ENCODE results near the gene ASAP2.

The ASAP2 gene

DNA sequence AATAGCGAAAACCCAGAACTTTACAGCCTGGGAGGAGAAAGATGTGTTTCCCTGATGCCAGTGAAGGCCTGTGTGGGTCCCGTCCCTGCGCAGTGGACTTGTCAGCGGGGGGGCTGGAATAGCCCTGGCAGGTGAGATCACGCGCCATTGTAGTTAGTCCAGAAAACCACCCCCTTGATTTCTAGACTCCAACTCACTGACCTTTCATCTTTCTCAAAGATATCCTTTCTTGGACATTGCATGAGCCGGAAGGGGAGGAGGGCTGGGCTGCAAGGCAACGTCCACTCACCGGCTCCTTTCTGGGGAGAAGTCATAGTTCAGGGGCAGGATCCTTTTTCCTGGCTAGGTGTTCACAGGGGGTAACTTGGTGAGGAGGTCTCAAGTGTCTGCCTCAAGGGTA is 22.3 kb upstream of the ASAP2 start:
- no peak for DNase-seq (ENCODE audit: low read depth)

GRCh38 chr2:9187620-9188214 is 18.9 kb upstream of the ASAP2 start:
- no peak for DNase-seq (ENCODE audit: low read depth)

GRCh38 chr2:9188823-9189222 is 17.8 kb upstream of the ASAP2 start:
- DNase-seq (ENCODE audit: low read depth) = no peak

DNA sequence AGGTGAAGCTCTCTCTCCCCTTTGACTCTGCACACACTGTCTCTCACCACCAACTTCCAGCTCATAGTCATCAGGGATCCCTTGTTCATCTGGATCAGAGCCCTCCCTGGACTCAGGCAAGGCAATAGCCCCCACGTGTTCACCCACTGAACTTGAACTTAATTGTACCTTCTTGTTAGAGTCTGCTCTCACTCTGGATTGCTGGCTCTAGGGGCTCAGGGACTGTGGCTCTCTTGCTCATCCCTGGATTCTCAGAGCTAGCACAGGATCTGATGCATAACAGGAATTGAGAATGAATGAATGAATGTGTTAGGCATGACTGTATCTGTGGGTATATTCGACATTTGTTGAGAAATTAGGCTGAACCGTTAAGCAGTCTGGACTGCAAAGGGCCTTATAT is 16.7 kb upstream of the ASAP2 start:
- DNase-seq (ENCODE audit: low read depth) = no peak

DNA sequence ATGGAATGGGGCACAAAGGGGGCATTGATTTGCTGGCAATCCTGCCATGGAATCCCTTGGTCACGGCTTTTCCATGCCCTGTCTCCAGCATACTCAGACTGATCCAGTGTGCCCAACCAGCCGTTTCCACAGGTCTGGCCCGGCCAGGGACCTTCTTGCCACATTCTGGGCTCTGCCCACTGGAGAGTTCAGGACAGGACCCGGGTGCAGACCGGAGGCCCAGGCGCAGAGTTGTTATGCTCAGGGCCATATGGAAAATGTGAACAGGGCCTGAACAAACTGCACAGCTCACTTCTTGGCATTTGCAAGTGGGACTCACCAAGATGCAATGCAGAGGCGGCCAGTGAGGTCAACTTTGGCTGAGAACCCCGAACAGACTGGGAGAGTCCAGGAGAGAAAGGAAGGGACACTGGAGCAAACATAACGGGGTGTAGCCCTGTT is 15.6 kb upstream of the ASAP2 start:
- DNase-seq (ENCODE audit: low read depth) = no peak

- DNase-seq (ENCODE audit: low read depth) = no peak
These were observed 13.9 kb upstream of the ASAP2 start for GRCh38 chr2:9192712-9193111.

DNA sequence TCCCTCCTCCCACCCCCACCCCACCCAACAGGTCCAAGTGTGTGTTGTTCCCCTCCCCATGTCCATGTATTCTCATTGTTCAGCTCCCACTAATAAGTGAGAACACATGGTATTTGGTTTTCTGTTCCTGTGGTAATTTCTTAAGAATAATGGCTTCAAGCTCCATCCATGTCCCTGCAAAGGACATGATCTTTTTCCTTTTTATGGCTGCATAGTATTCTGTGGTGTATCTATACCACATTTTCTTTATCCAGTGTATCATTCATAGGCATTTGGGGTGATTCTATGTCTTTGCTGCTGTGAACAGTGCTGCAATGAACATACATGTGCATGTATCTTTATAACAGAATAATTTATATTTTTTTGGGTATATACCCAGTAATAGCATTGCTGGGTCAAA is 12.3 kb upstream of the ASAP2 start:
- no peak for DNase-seq (ENCODE audit: low read depth)

GRCh38 chr2:9196637-9197036 is 10.0 kb upstream of the ASAP2 start:
- no peak for DNase-seq (ENCODE audit: low read depth)

DNA sequence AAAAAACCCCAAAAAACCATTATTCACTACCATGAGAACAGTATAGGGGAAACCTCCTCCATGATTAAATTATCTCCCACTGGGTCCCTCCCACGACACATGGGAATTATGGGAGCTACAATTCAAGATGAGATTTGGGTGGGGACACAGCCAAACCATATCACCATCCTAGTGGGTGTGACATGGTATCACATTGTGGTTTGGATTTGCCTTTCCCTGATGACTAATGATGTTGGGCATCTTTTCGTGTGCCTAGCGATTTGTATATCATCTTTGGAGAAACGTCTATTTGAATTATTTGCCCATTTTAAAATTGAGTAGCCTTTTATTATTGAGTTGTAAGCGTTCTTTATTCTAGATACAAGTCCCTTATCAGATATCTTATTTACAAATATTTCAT is 8.7 kb upstream of the ASAP2 start:
- DNase-seq (ENCODE audit: low read depth) = no peak

- DNase-seq (ENCODE audit: low read depth) = no peak
These were observed 6.6 kb upstream of the ASAP2 start for GRCh38 chr2:9199716-9200632.

- no peak for DNase-seq (ENCODE audit: low read depth)
These were observed 6.0 kb upstream of the ASAP2 start for GRCh38 chr2:9200633-9201015.

DNA sequence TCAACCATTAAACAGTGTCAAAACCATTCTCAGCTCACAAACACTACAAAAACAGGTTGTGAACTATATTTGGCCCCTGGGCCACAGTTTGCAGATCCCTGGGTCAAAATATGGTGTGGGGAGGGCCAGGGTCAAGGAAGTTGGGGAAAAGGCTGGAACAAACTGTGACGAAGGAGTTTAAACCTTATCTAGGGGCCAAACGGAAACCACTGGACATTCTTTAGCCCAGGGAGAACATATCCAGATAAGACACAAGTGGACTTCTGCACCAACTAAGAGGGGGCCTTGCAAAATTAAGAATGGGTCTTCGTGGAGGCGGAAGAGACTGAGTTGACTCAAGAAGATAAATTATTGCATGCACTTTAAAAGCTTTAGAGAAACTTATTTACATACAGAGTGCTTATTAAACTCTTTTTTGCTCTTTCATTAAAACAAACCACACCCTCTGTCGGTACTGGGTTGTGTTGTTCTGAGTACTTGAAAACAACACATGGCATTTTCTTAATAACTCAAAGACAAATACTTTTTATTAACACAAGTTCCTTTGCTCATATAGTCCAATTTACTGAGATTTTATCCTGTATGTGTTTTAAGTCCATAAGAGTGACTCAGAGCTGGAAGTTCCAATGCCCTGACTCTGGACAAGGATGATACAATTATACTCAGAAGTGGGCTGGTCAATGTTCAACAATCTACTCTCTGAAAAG is 5.3 kb upstream of the ASAP2 start:
- DNase-seq (ENCODE audit: low read depth) = no peak

- no peak for DNase-seq (ENCODE audit: low read depth)
These were observed 3.6 kb upstream of the ASAP2 start for GRCh38 chr2:9203006-9203405.

- no peak for DNase-seq (ENCODE audit: low read depth)
These were observed 2.7 kb upstream of the ASAP2 start for GRCh38 chr2:9203876-9204275.

DNA sequence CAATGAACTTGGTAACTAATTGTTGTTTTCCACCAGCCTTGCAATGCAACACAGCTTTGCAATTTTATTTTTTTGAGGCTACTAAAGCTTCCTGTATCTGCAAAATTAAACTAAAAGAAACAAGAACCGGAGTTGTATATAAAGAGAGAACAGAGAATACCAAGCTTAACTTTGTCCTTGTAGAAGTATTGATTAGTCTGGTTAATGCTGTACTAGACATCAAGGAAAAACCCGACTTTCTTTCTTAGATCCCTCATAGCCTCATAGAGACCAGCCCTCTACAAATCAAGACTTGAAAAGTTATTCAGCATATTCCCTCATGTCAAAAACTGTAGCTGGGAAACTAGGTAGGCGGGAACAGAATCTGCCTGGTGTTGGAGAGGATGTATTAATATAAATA is 1.7 kb upstream of the ASAP2 start:
- DNase-seq (ENCODE audit: low read depth) = no peak

DNA sequence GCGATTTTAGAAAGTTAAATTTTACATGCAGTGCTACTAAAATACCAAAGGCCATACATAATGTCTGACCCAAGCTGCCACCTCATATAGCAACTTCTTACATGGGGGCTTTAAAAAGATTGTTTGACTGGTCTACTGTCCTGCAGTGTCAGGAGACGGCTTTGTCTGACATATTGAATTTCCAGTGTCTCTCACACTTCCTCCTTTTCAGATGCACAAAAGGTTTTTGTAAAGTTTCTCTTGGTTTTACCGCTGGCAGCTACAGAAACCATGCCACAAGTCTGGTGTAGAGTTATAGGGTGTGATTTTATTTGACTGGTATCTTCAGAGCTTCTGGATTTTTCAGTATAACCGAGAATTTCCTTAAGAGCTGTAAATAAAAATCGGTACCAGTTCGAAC is 1.1 kb upstream of the ASAP2 start:
- no peak for DNase-seq (ENCODE audit: low read depth)

GRCh38 chr2:9206991-9207640 is 504 bp downstream of the ASAP2 start:
- DNase-seq (ENCODE audit: low read depth) = no peak

GRCh38 chr2:9207641-9208311 is 1.2 kb downstream of the ASAP2 start:
- DNase-seq (ENCODE audit: low read depth) = no peak

DNA sequence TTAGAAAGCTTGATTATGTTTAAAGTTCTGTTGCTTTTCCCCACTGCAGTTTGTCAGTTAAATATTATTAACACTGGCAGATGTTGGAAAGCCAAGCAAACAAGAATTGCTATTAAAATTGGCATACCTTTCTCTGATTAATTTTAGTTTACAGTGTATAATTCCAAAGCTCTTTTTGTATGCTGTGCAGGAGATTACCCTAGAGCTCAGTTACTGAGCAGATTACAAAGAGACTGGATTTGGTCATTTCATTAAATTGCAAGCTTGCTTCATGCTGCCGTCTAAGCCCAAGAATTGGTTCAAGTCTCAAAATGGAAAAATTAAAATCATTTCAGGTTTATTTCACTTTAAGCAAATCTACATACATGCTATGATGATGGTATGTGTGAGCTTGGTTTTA is 2.3 kb downstream of the ASAP2 start:
- no peak for DNase-seq (ENCODE audit: low read depth)

GRCh38 chr2:9210030-9210429 is 3.4 kb downstream of the ASAP2 start:
- no peak for DNase-seq (ENCODE audit: low read depth)

DNA sequence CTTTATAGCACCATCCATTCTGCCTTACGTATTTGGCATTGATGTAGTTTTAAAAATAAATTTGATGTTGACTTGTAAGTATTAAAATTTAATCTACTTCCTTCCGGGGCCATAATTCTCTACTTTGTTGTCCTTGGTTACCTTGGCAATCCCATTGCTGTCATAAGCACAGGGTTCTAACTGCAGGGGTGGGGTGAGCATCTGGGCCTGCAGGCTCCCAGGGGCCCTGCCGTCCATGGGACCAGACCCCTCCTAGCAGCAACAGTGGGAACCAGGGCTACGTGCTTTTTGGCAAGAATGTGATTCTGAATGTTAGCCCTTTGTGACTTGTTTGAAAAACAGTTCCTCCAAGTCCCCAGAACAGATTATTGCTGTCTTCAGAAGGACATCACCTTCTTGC is 4.9 kb downstream of the ASAP2 start:
- no peak for DNase-seq (ENCODE audit: low read depth)

DNA sequence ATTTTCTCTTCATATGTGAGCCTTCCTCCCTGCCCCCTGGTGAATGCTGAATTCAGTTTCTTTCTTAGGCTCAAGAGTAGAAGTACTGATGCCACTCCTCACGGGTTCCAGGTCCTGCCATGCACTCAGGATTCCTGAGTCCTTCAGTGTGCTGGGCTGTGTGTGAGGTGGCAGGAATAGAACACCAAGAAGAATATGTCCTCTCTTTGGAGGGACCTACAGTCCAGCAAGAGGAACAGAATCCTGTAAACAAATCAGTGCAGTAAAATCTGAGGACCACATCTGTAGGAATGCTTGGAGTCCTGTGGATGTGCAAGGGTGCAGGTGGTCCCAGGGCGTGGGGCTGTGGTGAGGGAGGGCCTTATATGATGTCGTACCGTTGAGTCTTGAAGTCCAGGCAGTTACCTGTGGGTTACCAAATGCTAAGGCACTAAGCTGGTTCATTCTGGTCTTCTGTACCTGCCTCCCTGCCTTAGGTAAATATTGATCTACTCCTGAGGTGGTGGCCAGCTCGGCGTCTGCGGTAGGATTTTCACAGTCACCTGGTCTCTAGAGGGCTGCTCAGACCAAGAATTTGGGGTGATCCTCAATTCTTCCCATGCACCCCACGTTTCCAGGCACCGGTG is 5.5 kb downstream of the ASAP2 start:
- no peak for DNase-seq (ENCODE audit: low read depth)
